Amygdala (tissue), 56 donors: ENCODE data around the gene FRAS1.
"Not testable (repeated sequence)": the region's sequence is repeated elsewhere in the genome, so short reads cannot be mapped to it uniquely, and the experiment has no call there.

Experiments
- DNase-seq, 56 donors: peaks; one replicate each; lab custom pipeline; 2025; lab: John Stamatoyannopoulos, UW

The FRAS1 gene

DNA sequence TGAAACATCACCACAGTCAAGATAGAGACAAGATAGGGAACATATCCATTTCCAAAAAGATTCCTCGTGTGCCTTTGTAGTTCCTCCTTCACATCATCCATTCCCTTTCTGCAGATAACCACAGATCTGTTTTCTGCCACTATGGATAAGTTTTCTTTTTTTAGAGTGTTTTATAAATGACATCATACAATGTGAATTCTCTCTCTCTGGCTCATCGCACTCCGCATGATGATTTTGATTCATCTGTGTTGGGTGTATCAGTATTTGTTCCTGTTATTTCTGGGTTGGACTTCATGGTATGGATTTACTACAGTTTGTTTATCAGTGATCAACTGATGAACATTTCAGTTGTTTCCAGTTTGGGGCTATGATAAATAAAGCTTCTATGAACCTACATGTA is 471.2 kb downstream of the FRAS1 start:
- DNase-seq: no peak

DNA sequence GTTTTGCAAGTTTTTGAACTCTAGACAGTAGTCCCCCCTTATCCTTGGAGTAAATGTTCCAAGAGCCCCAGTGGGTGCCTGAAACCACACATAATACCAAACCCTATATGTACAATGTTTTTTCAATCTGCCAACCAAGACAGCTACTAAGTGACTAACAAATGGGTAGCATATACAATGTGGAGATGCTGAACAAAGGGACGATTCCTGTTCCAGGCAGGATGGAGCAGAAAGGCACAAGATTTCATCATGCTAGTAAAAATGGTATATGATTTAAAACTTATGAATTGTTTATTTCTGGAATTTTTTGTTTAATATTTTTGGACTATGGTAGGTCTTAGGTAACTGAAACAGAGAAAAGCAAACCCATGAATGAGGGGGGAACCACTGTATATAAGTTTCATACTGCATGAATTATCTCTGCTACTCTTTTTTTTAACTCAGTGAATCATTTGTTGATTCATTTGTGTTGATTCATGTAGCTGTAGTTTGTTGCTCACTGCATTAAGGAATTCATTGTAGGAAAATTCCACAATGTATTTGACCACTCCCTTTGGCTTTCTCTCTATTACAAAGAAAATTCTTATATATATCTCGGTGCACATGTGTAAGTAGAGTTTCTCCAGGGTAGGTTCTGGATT is 472.6 kb downstream of the FRAS1 start:
- no peak for DNase-seq

DNA sequence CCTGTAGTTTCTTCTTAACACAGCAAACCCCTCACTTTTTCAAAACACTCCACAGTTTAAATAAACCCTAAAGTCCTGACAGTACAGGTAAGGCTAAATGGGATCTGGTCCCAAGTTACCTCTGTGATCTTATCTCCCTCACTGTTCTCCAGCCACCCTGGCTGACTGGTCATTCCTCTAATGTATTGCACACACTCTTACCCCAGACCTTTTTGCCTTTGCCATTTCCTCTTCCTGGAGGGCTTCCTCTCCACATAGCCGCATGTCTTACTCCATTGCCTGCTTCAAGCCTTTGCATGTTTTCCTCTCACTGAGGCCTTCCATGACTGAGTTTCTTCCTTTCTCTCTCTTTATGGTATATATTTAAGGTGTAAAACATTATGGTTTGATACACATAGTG is 474.9 kb downstream of the FRAS1 start:
- DNase-seq: no peak

DNA sequence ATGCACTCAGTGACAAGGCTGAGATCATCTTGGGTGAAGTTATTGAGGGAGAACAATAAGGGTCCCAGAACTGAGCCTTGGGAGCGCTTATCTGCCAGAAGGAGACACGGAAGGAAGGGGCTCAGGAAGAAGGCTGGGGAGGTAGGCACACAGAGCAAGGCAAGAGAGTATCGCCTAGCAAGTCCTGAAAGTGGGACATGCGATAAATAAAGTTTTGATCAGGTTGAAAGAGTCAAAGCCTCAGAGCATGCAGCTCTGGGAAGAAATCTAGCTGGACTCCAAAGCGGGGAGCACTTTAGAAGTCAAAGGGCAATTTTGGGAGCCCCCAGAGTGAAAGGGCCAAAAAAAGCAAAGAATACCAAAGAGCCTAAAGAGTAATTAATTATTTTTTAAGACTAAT is 476.7 kb downstream of the FRAS1 start:
- no peak for DNase-seq

DNA sequence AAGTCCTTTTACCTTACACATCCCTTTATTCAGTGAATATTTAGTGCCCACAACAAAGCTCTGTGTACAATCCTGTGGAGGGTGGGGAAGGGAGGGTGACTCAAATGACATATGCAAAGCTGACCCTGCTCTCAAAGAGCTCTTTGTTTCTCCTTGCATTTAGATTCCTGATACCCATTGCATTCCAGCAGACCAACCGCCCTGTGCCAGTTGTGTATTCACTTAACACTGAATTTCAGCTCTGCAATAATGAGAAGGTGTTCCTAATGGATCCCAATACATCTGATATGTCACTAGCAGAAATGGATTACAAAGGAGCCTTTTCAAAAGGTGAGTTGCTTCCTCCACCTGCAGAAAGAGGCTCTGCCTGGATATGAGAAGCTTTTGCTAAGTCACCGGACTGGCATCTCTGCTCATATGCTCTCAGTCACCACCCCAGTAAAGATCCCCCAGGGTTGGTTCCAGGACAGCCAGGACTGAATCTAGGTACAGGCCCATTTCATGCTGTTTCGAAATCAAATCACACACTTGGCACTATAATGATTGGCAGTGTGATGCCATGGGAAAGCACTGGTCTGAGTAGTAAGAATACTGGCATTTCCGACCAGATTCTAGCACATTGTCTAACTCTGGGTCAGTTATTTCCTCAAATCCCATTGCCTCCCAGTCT is 477.3 kb downstream of the FRAS1 start:
- DNase-seq: no peak

DNA sequence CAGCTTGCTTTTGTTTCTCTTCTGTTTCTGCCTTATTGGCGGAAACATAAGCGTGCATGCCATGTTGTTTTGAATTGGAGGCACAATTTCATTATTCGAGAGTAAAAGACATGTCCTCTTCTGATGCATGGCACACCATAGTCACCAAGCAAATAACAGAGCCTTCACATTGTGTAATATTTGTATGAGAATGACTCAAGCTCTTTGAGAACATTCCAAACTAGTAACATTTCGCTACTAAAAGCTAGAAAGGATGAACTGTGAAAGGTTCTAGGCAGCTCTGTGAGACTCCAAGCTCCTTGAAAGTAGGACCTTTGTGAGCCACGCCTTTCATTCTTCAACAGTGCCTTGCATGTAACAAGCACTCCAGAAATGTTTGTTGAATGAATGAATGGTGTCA is 485.2 kb downstream of the FRAS1 start:
- no peak for DNase-seq

DNA sequence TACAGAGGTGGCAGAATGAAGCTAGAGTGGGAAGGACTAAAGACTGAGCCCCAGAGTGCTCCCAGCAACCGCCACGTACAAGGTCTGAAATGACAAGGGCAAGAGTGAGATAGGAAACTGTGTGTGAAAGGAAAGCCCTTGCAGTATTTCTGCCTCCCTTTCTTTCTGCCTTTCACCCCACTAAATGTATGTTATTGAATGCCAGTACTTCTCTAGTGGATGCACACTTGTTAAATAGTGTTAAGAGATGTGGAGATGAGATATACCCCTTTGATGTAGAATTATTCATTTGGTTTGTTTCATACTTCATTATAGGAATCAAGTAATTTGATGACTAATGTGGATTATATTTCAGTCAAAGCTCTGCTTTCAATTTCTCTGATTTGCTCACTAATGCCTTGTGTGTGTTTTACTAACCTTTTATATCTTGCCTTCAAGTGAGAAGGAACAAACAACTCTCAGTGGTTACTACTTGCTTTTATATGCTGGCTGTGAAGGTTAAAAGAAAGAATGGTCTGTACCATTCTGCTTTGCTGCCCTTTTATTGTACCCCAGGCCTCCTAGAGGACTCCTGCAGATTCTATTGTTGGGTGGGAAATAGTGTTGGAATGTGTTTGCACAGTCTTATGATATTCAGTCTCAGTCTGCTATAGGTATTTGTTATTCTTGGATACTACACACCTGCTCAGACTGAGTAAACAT is 486.5 kb downstream of the FRAS1 start:
- DNase-seq: no peak

DNA sequence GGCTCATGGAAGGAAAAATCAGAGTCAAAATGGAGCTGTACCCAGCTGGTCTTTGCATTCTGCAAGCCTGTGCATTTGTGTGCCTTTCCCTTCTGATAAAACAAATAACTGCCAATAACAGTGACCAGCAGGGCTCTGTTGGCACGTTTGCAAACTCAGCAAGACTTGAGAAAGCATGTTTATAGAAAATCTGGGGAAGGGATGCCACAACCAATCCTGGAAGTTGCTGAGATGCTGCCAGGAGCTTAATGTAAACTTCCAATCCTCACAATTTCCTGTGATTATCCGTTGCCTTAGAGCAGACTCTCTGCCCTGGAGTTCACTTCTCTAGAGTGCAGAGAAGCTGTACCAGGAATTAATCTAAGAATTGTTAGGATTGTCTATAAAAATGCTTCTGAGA is 487.6 kb downstream of the FRAS1 start:
- no peak for DNase-seq

DNA sequence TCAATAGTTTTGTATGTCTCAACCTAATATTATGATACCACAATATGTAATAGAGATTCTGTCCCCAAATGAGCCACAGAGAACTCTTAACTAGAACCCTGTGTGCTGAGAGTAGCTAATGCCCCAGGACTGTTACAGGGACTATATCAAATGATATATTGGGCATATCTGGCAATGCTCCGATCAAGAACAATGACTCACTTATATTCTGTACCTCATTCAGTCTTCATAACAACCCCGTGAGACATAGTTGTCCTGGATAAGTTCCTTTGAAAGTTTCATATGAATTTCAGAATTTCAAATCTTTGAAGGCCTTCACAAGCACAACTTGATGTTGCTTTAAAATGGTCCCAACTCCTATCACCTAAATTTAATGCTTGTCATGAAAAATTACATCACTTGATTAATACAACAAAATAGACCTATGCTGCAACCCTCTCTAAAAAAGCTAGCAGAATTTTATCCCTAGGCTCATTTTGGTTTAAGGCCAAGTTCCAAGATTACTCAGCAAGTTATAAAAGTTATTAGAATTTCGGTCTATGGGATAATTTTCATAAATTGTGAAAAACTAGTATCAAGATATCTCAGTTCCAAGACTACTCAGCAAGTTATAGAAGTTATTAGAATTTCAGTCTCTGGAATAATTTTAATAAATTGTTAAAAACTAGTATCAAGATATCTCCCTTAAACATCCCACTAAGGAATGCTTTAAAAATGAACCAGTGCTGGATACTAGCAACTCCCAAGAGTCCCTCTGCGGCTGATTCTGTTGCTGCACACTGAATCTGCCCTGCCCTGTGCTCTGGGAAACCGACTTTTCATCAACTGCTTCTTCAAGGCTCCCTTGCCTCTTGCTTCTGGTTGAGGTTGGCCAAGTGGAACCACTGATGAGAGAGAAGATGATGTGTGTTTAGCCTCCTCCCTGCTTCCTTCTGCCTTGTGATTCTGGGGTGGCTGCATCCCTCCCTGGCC is 488.4 kb downstream of the FRAS1 start:
- no peak for DNase-seq

DNA sequence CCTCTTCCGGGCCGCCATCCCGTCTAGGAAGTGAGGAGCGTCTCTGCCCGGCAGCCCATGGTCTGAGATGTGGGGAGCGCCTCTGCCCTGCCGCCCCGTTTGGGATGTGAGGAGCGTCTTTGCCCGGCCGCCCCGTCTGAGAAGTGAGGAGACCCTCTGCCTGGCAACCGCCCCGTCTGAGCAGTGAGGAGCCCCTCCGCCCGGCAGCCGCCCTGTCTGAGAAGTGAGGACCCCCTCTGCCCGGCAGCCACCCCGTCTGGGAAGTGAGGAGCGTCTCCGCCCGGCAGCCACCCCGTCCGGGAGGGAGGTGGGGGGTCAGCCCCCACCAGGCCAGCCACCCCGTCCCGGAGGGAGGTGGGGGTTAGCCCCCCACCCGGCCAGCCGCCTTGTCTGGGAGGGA is 490.8 kb downstream of the FRAS1 start:
- DNase-seq: not testable (repeated sequence)

DNA sequence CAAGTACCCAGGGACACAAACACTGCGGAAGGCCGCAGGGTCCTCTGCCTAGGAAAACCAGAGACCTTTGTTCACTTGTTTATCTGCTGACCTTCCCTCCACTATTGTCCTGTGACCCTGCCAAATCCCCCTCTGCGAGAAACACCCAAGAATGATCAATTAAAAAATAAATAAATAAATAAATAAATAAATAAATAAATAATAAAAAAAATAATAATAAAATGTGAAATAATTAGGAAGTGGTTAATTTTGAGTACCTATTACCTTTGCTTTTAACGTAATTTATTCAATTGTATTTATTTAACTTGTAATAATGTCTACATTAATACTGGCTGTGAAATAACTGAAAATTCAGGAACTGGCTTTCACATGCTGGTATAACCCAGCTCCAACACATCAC is 491.8 kb downstream of the FRAS1 start:
- DNase-seq: not testable (repeated sequence)

DNA sequence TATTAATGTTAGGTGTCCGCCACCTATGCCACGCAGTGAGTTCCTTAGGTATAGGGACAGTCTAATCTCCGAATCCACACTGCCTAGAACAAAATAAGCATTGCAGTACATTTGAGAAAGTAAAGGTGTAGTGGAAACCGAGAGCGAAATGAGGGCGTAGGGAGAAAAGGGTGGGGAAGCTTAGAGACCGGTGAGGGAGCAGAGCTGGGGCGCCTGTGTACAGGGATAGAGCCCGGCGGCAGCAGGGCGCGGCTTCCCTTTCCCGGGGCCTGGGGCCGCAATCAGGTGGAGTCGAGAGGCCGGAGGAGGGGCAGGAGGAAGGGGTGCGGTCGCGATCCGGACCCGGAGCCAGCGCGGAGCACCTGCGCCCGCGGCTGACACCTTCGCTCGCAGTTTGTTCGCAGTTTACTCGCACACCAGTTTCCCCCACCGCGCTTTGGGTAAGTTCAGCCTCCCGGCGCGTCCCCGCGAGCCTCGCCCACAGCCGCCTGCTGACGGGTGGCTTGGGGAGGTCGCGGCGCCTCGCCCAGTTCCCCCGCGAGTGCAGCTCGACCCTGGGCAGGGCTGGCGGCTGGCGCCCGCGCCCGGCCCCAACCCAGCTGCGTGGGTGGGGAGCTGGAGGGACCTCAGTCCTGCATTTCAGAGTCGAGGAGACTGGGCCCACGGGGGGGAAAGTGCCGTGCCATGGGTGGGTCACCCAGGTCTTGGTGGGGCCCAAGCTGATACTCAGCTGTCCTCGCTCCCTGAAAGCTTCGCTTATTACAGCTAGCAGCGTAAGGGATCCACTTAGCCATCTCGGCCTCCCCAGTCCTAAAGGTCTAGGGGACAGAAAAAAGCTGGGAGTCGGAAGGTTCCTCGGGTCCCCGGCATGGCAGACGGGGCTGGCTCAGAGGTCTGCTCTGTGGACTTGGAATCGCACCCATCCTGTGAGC is 494.6 kb downstream of the FRAS1 start, which contains the start of gene ANXA3:
Gene ANXA3 (plus strand): TSS at position 351 of the 932 bp plus-strand sequence. CDS start 2,704 bp downstream, outside the sequence.
- peak in 3 of 56 donors; percentile 0 to 14 (median 2) for DNase-seq

DNA sequence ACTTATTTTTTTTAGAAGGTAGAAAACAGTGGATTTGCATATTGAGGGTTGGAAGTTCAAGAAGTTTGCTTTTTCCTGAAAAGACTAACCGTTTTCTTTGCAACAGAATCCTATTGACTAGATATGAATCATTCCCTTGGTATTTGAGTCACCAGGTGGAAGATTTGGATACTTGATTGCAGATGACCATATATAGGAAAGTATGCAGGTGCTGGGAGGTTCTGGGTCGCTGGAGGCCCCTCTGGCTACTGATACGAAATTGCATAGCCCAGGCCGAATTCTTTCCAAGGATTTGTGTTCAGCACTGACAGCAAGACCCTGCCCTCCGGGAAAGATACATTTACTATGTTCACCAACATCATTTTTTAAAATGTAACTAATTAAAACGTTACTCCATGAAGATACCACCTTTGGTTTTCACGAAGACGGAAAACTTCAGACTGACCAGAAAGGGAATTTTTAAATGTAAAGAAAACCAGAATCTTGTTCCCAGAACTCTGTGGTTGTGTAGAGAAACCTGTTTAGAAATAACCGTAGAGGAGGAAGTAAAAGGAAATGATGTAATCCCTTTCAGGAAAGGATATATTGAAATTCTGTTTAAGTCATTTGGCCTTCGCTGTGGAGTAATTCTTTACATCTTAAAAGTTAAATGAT is 495.4 kb downstream of the FRAS1 start:
- no peak for DNase-seq

DNA sequence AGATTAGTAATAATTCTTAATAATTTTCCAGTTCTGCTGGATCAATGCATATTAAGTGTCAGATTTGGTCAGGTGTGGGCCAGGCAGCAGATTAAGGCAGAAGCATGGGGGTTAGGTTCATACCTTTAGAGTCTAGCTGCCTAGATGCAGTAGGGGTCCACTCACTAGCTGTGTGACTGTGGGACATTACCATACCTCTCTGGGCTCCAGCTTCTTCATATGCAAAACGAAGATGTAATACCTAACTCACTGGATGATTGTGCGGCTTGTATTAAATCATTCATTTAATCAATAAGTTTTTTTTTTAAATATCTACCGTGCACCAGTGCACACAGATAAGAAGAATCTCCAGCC is 495.9 kb downstream of the FRAS1 start:
- no peak for DNase-seq

DNA sequence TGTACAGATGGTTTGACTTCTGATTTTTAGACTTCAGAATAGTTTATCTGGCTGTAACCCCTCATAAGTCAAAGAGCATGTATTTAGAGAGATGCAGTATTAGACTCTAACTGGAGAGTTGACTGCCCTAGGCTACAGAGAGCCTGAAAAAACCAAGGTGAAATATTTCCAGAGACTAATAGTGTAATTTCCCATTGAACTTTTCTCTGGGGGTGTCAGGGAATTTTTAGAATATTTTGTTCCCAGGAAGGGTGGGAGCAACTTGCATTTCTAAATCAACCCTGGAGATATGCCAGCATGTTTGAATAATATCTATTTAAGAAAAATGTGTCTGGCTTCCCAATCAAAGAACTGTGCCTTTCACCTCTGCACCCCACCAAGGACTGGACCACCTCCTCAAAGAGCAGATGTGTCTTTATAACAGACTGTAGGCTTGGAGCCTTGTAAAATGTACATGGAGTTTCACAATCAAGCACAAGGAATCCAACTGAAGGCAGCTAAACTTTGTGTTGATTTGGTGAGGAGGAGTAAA is 496.5 kb downstream of the FRAS1 start:
- no peak for DNase-seq

DNA sequence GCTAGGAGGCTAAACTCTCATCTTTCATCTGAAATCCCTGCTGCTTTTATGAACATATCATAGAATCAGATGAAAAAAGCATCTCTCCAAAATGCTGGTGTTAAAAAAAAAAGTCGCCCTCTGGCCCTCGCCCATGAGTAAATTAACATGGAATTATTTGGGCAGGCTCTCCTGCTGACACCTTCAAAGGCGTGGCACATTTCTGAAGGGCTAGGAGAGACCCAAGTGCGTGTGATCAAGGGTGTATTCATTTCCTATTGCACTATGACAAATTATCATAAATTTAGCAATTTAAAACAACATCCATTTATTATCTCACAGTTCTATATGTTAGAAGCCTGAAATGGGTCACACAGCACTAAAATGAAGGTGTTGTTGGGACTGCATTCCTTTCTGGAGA is 499.5 kb downstream of the FRAS1 start:
- DNase-seq: no peak

DNA sequence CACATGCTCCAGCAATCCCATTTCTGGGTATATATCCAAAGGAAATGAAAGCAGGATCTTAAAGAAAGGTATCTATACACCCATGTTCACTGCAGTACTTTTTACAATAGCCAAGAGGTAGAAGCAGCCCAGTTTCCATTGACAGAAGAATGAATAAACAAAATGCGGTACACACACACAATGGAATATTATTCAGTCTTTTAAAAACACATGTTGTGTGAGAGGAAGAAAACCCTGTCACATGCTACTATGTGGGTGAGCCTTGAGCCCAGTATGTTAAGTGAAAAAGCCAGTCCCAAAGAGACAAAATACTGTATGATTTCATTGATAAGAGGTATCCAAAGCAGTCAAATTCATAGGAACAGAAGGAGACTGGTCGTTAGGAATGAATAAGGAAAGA is 500.7 kb downstream of the FRAS1 start:
- DNase-seq: no peak

DNA sequence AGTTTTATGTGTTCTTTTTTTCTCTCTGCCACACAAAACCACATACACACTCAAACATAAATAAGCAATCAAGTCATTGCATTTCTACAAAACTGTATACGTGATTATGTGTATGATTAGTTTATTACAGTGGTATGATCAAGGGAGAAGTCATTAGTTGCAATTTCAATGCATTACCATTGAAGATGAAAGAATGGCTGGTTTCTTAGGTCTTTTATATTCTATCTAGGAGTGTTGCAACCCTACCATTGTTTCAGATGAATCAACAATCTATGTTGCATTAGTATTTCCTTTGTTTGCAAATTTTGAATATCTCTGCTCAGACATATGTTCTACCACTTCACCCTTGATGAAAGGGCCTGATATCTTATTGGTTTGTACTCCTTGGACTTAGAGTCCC is 501.3 kb downstream of the FRAS1 start:
- no peak for DNase-seq
